Stimulated activated effector memory CD8-positive, alpha-beta T cell treated with anti-CD3 and anti-CD28 coated beads, Interleukin-12 subunit alpha, Interleukin-12 subunit beta, amount 100 ng/mL, for 72 hours (primary cell): ENCODE results near the gene CRYBA4.

Experiments
- ATAC-seq: fragments of 150-1000 bp; cut with Tn5 transposase; 2 replicates; pipeline ENCODE4 v1.10.0; 2021
- DNase-seq, 2 donors: peaks; one replicate each; pipeline ENCODE4 v3.0.0; 2021 to 2022; ENCODE audit warnings: low spot score in 2 of 2
- H3K27ac Mint-ChIP-seq: one replicate; pipeline ENCODE4 v1.8.0; 2022; ENCODE audit warnings: mild to moderate bottlenecking, mixed read lengths
- H3K36me3 Mint-ChIP-seq: one replicate; pipeline ENCODE4 v1.8.0; 2022; ENCODE audit warnings: mild to moderate bottlenecking, mixed read lengths
- H3K4me1 Mint-ChIP-seq: one replicate; pipeline ENCODE4 v1.8.0; 2022; ENCODE audit warnings: mixed read lengths
- H3K4me3 Mint-ChIP-seq: one replicate; pipeline ENCODE4 v1.8.0; 2022; ENCODE audit warnings: mild to moderate bottlenecking, mixed read lengths
- H3K9me3 Mint-ChIP-seq: one replicate; pipeline ENCODE4 v1.8.0; 2022; ENCODE audit warnings: mixed read lengths

CRYBA4 gene

GRCh38 chr22:26621663-26622062, at the start of gene CRYBA4:
Gene CRYBA4 (plus strand): TSS chr22:26621963. CDS start chr22:26622597, 634 bp downstream.
- no peak within 1 kb of the TSS for H3K27ac Mint-ChIP-seq
- ATAC-seq (no peak), DNase-seq (no peak)
- peaks cover 8% of the 10 kb centered on the region for H3K9me3 Mint-ChIP-seq
- H3K4me1 Mint-ChIP-seq, result peaks cover 23% of the 10 kb centered on the region
- no peaks in the 10 kb centered on the region for H3K36me3 Mint-ChIP-seq
- no peak within 1 kb of the TSS for H3K4me3 Mint-ChIP-seq

DNA sequence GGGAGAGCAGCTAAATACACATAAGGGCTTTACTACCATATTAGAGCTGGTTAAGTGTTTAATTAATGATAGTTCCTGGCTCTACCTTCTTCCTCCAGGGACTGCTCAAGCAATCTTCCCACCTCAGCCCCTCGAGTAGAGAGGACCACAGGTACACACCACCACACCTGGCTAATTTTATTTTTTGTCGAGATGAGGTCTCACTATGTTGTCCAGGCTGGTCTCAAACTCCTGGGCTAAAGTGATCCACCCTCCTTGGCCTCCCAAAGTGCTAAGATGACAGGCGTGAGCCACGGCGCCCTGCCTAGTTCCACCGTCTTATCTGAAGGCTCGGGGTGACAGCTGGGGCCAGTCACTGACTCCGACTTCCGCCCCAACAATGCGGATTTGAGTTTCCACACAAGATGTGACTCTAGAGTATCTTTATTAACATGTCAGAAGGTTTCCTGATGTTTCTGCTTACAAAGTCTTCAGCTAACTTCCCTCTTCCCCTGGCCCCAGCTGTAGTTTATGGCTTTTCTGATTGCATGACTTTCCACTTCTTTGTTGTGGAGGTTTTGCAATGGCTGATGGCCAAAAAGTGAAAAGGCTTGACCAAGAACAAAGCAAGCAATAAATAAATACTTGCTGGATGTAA, 48.6 kb upstream of the CRYBA4 start:
- Mint-ChIP-seq H3K4me1 (peaks cover 77% of the 10 kb centered on the region), H3K4me3 (no peak overlapping the region), H3K27ac (peak overlapping the region; percentile 44), H3K36me3 (peaks cover 33% of the 10 kb centered on the region), H3K9me3 (no peaks in the 10 kb centered on the region)
- DNase-seq (no peak), ATAC-seq (no peak)

GRCh38 chr22:26574001-26574723, 47.6 kb upstream of the CRYBA4 start:
- peak overlapping the region; percentile 57 for H3K27ac Mint-ChIP-seq
- H3K36me3 Mint-ChIP-seq, result peaks cover 39% of the 10 kb centered on the region
- ATAC-seq (no peak), DNase-seq (no peak)
- H3K9me3 Mint-ChIP-seq, result no peaks in the 10 kb centered on the region
- H3K4me3 Mint-ChIP-seq, result no peak overlapping the region
- peaks cover 78% of the 10 kb centered on the region for H3K4me1 Mint-ChIP-seq

- Mint-ChIP-seq H3K27ac (peak overlapping the region; percentile 63), H3K9me3 (no peaks in the 10 kb centered on the region), H3K4me1 (peaks cover 85% of the 10 kb centered on the region), H3K4me3 (no peak overlapping the region), H3K36me3 (peaks cover 47% of the 10 kb centered on the region)
- ATAC-seq (no peak), DNase-seq (no peak)
Observed at GRCh38 chr22:26576026-26576680, 45.6 kb upstream of the CRYBA4 start.

- Mint-ChIP-seq H3K9me3 (no peaks in the 10 kb centered on the region), H3K27ac (no peak overlapping the region), H3K4me3 (no peak overlapping the region), H3K4me1 (peaks cover 79% of the 10 kb centered on the region), H3K36me3 (peaks cover 53% of the 10 kb centered on the region)
- DNase-seq (no peak), ATAC-seq (no peak)
Observed at GRCh38 chr22:26577081-26577480, 44.7 kb upstream of the CRYBA4 start.

- Mint-ChIP-seq H3K4me3 (peak overlapping the region; percentile 74), H3K36me3 (peaks cover 68% of the 10 kb centered on the region), H3K27ac (peak overlapping the region; percentile 91), H3K9me3 (no peaks in the 10 kb centered on the region), H3K4me1 (peaks cover 68% of the 10 kb centered on the region)
- DNase-seq (peak; percentile 38 to 76), ATAC-seq (peak; percentile 95)
Observed at GRCh38 chr22:26579331-26579886, 42.4 kb upstream of the CRYBA4 start.

DNA sequence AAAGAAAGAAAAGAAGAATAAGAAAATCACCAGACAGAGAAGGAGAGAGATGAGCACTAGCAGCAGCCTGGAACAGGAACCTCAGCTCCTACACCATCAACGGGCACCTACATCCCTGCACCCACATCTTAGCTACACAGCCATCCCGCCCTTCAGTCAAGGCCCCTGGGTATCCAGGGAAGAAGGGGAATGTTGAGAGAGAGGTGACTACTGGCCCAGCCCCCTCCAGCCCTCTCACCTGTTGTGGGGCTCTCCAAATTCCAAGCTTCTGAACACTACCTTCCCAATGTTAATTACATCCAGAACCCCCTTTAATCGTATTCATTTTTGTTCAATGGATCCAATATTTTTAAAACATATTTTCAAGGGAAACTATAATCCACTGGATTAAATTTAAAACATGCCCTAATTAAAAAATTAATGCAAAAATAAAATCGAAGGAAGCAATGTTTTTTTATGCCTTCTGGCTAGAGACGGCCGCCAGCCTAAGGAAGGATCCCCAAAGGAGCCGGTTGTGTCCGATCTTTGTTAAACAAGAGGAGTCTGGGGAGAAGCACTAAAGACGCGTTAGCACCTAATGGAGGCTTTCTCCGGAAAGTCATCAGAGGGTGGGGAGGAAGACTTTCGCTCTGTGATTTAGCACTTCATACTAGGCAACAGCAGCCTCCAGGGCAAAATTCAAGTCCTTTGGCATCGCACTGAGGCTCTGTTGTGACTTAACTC, 41.4 kb upstream of the CRYBA4 start:
- DNase-seq (no peak), ATAC-seq (no peak)
- no peaks in the 10 kb centered on the region for H3K9me3 Mint-ChIP-seq
- peak overlapping the region; percentile 91 for H3K27ac Mint-ChIP-seq
- H3K4me3 Mint-ChIP-seq, result peak overlapping the region; percentile 74
- H3K36me3 Mint-ChIP-seq, result peaks cover 76% of the 10 kb centered on the region
- H3K4me1 Mint-ChIP-seq, result peaks cover 68% of the 10 kb centered on the region

GRCh38 chr22:26581026-26581425, 40.7 kb upstream of the CRYBA4 start:
- no peak for DNase-seq
- Mint-ChIP-seq H3K36me3 (peaks cover 79% of the 10 kb centered on the region), H3K4me3 (peak overlapping the region; percentile 74), H3K4me1 (peaks cover 69% of the 10 kb centered on the region), H3K27ac (peak overlapping the region; percentile 91), H3K9me3 (no peaks in the 10 kb centered on the region)
- no peak for ATAC-seq

GRCh38 chr22:26581633-26582168, 40.1 kb upstream of the CRYBA4 start:
- Mint-ChIP-seq H3K9me3 (no peaks in the 10 kb centered on the region), H3K4me3 (no peak overlapping the region), H3K36me3 (peaks cover 73% of the 10 kb centered on the region), H3K27ac (peak overlapping the region; percentile 91), H3K4me1 (peaks cover 70% of the 10 kb centered on the region)
- no peak for ATAC-seq
- no peak for DNase-seq

- peak overlapping the region; percentile 91 for H3K27ac Mint-ChIP-seq
- H3K4me3 Mint-ChIP-seq, result peak overlapping the region; percentile 53
- peaks cover 57% of the 10 kb centered on the region for H3K36me3 Mint-ChIP-seq
- peaks cover 74% of the 10 kb centered on the region for H3K4me1 Mint-ChIP-seq
- no peaks in the 10 kb centered on the region for H3K9me3 Mint-ChIP-seq
- DNase-seq (no peak), ATAC-seq (no peak)
Observed at GRCh38 chr22:26584010-26584409, 37.8 kb upstream of the CRYBA4 start.

DNA sequence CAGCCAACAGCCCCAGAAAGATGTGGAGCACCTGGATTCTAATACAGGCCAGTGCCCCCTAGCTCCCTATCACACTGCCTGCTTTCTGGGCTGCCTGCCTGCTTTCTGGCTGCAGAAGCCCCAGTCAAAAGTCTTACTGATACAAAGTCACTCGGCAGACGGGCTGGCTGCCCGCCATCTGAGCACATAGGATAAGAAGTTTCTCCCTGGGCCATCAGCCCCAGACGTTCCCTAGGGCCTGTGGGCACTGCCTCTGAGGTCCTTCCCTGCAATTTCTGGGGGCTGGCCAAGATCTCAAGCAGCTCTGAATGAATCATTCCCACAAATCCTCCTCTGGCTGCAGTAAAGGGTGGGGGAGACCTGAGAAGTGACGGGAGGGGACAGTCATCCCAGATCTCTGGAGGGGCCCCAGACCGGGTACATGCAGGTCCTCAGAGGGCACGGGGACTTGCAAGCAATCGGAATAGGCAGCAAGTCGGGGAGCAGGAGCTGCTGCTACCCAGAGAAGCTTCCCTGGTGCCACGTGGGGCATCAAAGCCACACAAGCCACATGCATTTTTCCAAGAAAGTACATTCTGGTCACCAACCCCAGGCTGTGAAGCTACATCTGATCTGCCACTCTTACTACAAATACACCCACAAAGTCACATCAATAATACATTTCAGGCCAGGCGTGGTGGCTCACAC, 36.5 kb upstream of the CRYBA4 start:
- Mint-ChIP-seq H3K4me1 (peaks cover 68% of the 10 kb centered on the region), H3K9me3 (no peaks in the 10 kb centered on the region), H3K36me3 (peaks cover 53% of the 10 kb centered on the region), H3K4me3 (peak overlapping the region; percentile 53), H3K27ac (peak overlapping the region; percentile 91)
- ATAC-seq (no peak), DNase-seq (no peak)

GRCh38 chr22:26586556-26587325, 35.0 kb upstream of the CRYBA4 start:
- Mint-ChIP-seq H3K4me1 (peaks cover 64% of the 10 kb centered on the region), H3K4me3 (peak overlapping the region; percentile 53), H3K36me3 (peaks cover 39% of the 10 kb centered on the region), H3K9me3 (no peaks in the 10 kb centered on the region), H3K27ac (peak overlapping the region; percentile 91)
- DNase-seq (no peak), ATAC-seq (no peak)

GRCh38 chr22:26587991-26588613, 33.7 kb upstream of the CRYBA4 start:
- peak overlapping the region; percentile 86 for H3K27ac Mint-ChIP-seq
- H3K4me3 Mint-ChIP-seq, result peak overlapping the region; percentile 83
- ATAC-seq, result no peak
- peaks cover 25% of the 10 kb centered on the region for H3K36me3 Mint-ChIP-seq
- H3K4me1 Mint-ChIP-seq, result peaks cover 77% of the 10 kb centered on the region
- no peaks in the 10 kb centered on the region for H3K9me3 Mint-ChIP-seq
- DNase-seq, result no peak
